Right atrium auricular region (tissue), 2 donors: ENCODE measurements around the gene VSNL1. TPM values are rescaled to one million over a fixed set of nuclear protein-coding genes. Genes with fewer than 3 reads are reported as not detected.

Source experiments
- DNase-seq: peaks from one replicate; pipeline ENCODE4 v3.0.0-alpha.2; 2019; ENCODE audit warnings: low spot score
- H3K27ac ChIP-seq, 2 donors: fragments of 200-600 bp; sonication (generic); 1 replicate in 1 of 2; 2 replicates in 1 of 2; pipeline ENCODE4 v1.5.1; 2016 to 2019
- H3K27me3 ChIP-seq, 2 donors: fragments of 200-600 bp; sonication (generic); one replicate each; pipeline versions ENCODE4 v1.5.1 to v1.6.0; 2017 to 2019
- H3K36me3 ChIP-seq: fragments of 200-600 bp; sonication (generic); one replicate; pipeline ENCODE4 v1.5.1; 2016
- H3K4me1 ChIP-seq, 2 donors: fragments of 200-600 bp; sonication (generic); one replicate each; pipeline versions ENCODE4 v1.5.1 to v1.6.0; 2017 to 2019
- H3K4me3 ChIP-seq, 2 donors: fragments of 200-600 bp; sonication (generic); 1 replicate in 1 of 2; 2 replicates in 1 of 2; pipeline ENCODE4 v1.5.1; 2017 to 2019; ENCODE audit warnings: mild to moderate bottlenecking in 1 of 2, moderate library complexity in 1 of 2
- H3K9me3 ChIP-seq, 2 donors: fragments of 200-600 bp; sonication (generic); one replicate each; pipeline ENCODE4 v1.5.1; 2019
- total RNA-seq, 2 donors: library from RNA; depleted of rRNA; stranded (reverse); fragments of >200 nt; gene quantifications; one replicate each; pipeline ENCODE4 v1.1.0, GENCODE V29; 2016
- TF ChIP-seq, protein P1 (sequence below), 2 donors: fragments of 200-600 bp; sonication (generic); IDR thresholded peaks; one replicate each; pipeline ENCODE4 v1.5.1; 2019; ENCODE audit warnings: antibody characterized with exemption in 2 of 2

Gene VSNL1
- total RNA-seq, 2 donors from 2014 or later, result 30.2 to 41.7 TPM

DNA sequence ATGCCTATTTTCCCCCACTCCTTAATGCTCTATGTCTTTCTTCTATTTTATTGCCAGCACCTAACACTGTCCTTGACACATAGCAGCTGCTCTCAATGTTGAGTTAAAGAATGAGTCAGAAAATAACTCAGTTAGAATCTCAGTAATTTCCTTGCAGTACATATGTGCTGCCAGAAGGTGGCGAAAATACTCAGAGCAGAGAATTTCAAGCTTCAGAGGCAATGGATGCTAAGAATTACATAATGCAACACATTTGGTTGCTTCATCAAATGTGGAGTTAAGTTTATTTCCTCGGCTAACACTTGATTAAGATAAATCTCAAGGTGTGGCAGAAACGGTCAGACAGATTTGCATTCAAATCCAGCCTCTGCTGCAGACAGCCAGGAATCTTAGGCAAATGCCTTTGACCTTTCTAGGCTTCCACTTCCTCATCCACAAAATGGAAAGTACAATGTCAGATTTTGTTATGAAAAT, 105.6 kb downstream of the VSNL1 start:
- TF ChIP-seq, protein P1, sequence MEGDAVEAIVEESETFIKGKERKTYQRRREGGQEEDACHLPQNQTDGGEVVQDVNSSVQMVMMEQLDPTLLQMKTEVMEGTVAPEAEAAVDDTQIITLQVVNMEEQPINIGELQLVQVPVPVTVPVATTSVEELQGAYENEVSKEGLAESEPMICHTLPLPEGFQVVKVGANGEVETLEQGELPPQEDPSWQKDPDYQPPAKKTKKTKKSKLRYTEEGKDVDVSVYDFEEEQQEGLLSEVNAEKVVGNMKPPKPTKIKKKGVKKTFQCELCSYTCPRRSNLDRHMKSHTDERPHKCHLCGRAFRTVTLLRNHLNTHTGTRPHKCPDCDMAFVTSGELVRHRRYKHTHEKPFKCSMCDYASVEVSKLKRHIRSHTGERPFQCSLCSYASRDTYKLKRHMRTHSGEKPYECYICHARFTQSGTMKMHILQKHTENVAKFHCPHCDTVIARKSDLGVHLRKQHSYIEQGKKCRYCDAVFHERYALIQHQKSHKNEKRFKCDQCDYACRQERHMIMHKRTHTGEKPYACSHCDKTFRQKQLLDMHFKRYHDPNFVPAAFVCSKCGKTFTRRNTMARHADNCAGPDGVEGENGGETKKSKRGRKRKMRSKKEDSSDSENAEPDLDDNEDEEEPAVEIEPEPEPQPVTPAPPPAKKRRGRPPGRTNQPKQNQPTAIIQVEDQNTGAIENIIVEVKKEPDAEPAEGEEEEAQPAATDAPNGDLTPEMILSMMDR (IDR thresholded peaks at IDR 0.05), result peak; percentile 76 to 90
- no peak overlapping the region for H3K4me3 ChIP-seq
- H3K27ac ChIP-seq, result peak overlapping the region in 1 of 2 donors; percentile 48
- H3K4me1 ChIP-seq, result peaks cover 0 to 46% of the 10 kb centered on the region in 2 donors
- DNase-seq, result peak; percentile 66
- no peaks in the 10 kb centered on the region for H3K36me3 ChIP-seq
- H3K9me3 ChIP-seq, result no peaks in the 10 kb centered on the region
- H3K27me3 ChIP-seq, result no peaks in the 10 kb centered on the region

DNA sequence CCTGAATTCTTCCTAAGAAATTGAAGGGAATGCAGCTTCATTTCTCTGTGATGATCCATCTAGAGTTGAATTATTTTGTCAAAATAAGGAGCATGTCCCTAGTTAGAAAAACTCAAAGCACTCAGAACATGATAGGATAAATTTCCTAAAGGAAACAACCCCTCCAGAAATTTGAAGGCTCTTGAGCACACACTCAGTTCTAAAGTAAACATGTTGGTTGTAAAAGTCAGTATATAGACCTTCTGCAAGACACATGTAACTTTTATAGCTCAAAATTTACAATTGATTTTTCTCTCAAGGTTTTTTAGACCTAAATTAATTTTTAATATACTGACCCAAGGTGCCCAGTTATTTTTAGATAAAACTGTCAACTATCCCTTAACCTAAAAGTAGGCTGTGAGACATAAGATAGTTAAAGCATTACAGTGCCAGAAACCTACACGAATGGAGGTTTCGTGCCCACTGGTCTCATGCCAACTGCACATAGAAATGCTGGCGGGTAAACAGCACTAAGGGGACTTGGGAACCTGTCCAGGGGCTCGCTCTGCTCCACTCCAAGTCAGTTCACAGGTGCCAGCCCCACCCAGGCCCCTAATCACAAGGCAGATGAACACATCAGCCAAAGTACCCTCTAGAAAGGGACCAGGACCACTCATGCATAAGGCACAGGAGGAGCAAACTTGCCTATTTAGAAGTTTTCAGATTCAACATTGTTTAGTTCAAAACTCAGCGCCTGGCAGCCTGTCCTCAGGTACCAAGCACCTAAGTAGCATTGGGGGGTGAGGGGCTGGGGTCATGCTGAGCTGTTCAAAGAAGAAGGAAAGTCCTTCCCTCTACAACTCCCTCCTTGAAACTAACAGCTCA, 106.6 kb downstream of the VSNL1 start:
- Histone ChIP-seq H3K4me3 (no peak overlapping the region), H3K4me1 (peaks cover 0 to 46% of the 10 kb centered on the region in 2 donors), H3K9me3 (no peaks in the 10 kb centered on the region), H3K27ac (peak overlapping the region in 1 of 2 donors; percentile 48), H3K27me3 (no peaks in the 10 kb centered on the region), H3K36me3 (no peaks in the 10 kb centered on the region)
- DNase-seq, result no peak
- TF ChIP-seq, protein P1 (IDR thresholded peaks at IDR 0.05), result no peak

DNA sequence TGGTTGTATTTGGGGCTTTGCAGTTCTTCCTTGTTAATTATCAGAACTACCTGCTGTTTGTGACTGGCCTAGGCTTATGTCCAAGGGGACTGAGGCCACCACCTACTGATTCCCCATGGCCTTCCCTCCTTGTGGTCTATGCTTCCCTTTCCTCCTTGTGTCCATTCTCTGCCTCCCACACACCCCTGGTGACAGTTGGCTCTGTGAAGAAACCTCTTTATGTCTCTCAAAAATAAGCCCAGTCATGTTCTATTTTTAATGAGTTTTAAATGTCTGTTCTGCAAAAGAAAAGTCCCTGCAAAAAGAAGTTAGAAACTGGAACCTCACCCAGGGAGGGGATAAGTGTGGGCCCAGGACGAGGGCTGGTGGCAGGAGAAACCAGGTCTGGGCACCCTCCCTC, 108.1 kb downstream of the VSNL1 start:
- Histone ChIP-seq H3K36me3 (no peaks in the 10 kb centered on the region), H3K4me3 (no peak overlapping the region), H3K9me3 (no peaks in the 10 kb centered on the region), H3K27me3 (no peaks in the 10 kb centered on the region), H3K27ac (no peak overlapping the region), H3K4me1 (peaks cover 0 to 36% of the 10 kb centered on the region in 2 donors)
- TF ChIP-seq, protein P1 (IDR thresholded peaks at IDR 0.05), result no peak
- no peak for DNase-seq

DNA sequence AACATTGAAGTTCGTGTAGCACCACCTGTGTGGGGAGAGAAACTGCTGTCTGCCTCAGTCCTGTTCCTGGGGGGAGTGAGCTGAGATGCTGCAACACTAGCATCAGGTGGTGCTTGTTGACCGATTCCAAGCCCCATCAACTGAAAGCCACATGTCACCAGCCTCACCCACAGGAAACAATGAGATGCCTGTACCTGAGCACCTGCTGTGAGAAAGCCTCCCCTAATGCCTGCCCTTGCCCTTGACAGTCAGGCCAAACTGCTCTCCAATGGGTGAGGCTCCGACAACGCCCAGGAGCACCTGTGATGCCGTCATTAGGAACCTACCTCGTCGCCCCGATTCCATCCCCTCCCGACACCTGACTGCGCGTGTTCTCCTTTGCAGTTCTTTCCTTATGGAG, 108.5 kb downstream of the VSNL1 start:
- peaks cover 0 to 31% of the 10 kb centered on the region in 2 donors for H3K4me1 ChIP-seq
- H3K27ac ChIP-seq, result no peak overlapping the region
- no peak for DNase-seq
- no peaks in the 10 kb centered on the region for H3K27me3 ChIP-seq
- no peaks in the 10 kb centered on the region for H3K36me3 ChIP-seq
- TF ChIP-seq, protein P1 (IDR thresholded peaks at IDR 0.05), result no peak
- no peaks in the 10 kb centered on the region for H3K9me3 ChIP-seq
- H3K4me3 ChIP-seq, result no peak overlapping the region

DNA sequence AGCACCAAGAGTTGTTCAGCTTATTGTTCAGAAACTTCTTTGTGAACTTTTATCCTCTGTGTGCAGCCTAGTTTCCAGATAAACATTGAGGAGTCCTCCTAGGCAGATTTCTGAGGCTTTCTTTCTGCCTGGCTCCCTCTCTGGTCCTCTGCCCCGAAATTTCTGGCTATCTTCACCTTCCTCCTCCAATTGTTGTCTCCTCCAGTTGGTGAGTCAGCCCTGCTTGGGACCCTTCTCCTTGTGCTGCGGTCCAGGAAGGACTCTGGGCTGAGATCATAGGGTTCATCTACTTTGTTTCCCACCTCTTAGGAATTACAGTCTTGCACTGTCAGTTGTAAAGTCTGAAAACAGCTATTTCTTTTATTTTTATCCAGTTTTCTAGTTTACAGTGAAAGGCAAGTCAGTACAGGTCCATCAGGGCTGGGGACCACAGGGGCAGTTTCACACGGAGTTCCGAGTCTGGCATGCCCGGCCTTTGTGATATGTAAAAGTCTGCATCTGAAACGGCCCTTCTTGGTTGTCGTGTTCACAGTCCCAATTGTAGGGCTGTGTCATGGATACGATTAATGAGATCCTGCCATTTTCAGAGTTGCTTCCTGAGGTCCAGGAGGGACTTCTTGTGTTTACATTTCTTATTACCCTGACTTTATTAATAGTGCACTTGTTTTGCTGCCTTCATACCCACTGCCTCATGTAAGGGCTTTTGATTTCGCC, 112.3 kb downstream of the VSNL1 start:
- Histone ChIP-seq H3K27me3 (no peaks in the 10 kb centered on the region), H3K9me3 (no peaks in the 10 kb centered on the region), H3K27ac (no peak overlapping the region), H3K36me3 (no peaks in the 10 kb centered on the region), H3K4me3 (no peak overlapping the region), H3K4me1 (no peaks in the 10 kb centered on the region)
- DNase-seq, result no peak
- TF ChIP-seq, protein P1 (IDR thresholded peaks at IDR 0.05), result no peak
